A549 (cell line): ENCODE measurements around the gene ABCF2. TPM values are rescaled to one million over a fixed set of nuclear protein-coding genes. Genes with fewer than 3 reads are reported as not detected.

Source experiments
- ATAC-seq, 2 experiments: fragments of 200-7000 bp in 1 of 2; fragments of >200 bp in 1 of 2; cut with Nextera tagmentation in 1 of 2; cut with Tn5 transposase in 1 of 2; 3 replicates each; pipeline versions ENCODE4 v1.8.0 to v1.9.1; 2018 to 2020; ENCODE audit warnings: mild to moderate bottlenecking in 1 of 2, moderate library complexity in 1 of 2
- CTCF ChIA-PET: fragments of 300-600 bp; sonication (Branson Sonifier 250); formaldehyde crosslinking; extraction: SDS; loops from one replicate; lab custom pipeline; 2021; ENCODE audit warnings: antibody characterized with exemption, inconsistent platforms; lab: Yijun Ruan, JAX
- POLR2A ChIA-PET: fragments of 350-600 bp; formaldehyde crosslinking; extraction: SDS; loops from one replicate; lab custom pipeline; 2021; ENCODE audit warnings: antibody characterized with exemption, inconsistent platforms; lab: Yijun Ruan, JAX
- DNase-seq, 2 experiments: peaks; one replicate each; pipeline versions ENCODE4 v3.0.0 to v3.0.0-alpha.2; 2011 to 2016; ENCODE audit warnings: low read depth in 1 of 2, low spot score in 1 of 2
- FAIRE-seq: peaks from 2 replicates; lab custom pipeline; 2011; peaks lifted over from hg19 to GRCh38; lab: Jason Lieb, UNC
- H3K27ac ChIP-seq, 2 experiments: fragments of >200 bp; sonication (Bioruptor Twin); formaldehyde crosslinking; 3 replicates each; pipeline ENCODE4 v1.5.1; 2016 to 2017
- H3K4me1 ChIP-seq: fragments of >200 bp; sonication (Bioruptor Twin); formaldehyde crosslinking; 3 replicates; pipeline ENCODE4 v1.6.1; 2016
- H3K4me2 ChIP-seq: fragments of >200 bp; sonication (Bioruptor Twin); formaldehyde crosslinking; 3 replicates; pipeline ENCODE4 v1.6.1; 2016
- H3K4me3 ChIP-seq: fragments of >200 bp; sonication (Bioruptor Twin); formaldehyde crosslinking; 3 replicates; pipeline ENCODE4 v1.5.1; 2016
- H3K9me3 ChIP-seq: fragments of >200 bp; sonication (Bioruptor Twin); formaldehyde crosslinking; 3 replicates; pipeline ENCODE4 v1.6.1; 2016
- CHD2 ChIP-seq: fragments of 150-350 bp; IDR thresholded peaks from 2 replicates; pipeline ENCODE4 v1.6.1; 2014; ENCODE audit warnings: low read length; ENCODE audit not compliant: partially characterized antibody
- CHD4 ChIP-seq: fragments of 200-600 bp; sonication (generic); IDR thresholded peaks from 2 replicates; pipeline ENCODE4 v1.6.1; 2016; ENCODE audit warnings: antibody characterized with exemption, mild to moderate bottlenecking, borderline replicate concordance
- EHF ChIP-seq: fragments of 250-450 bp; sonication (Bioruptor Pico); IDR thresholded peaks from 2 replicates; pipeline ENCODE4 v1.5.0; 2020; ENCODE audit warnings: mild to moderate bottlenecking
- EP300 ChIP-seq, 2 experiments: fragments of >200 bp; sonication (Bioruptor Twin); formaldehyde crosslinking; IDR thresholded peaks; 2 replicates in 1 of 2; 3 replicates in 1 of 2; pipeline ENCODE4 v1.6.1; 2016 to 2017
- ESRRA ChIP-seq: fragments of 150-350 bp; IDR thresholded peaks from 2 replicates; pipeline ENCODE4 v1.6.1; 2014; ENCODE audit warnings: mild to moderate bottlenecking, low read length, borderline replicate concordance
- FOSL2 ChIP-seq, 2 experiments: fragments of 450-650 bp in 1 of 2; fragments of >200 bp in 1 of 2; sonication (Bioruptor Twin) in 1 of 2; formaldehyde crosslinking; IDR thresholded peaks; 2 replicates each; pipeline versions ENCODE4 v1.5.0 to v1.6.1; 2016 to 2020; ENCODE audit warnings: mild to moderate bottlenecking in 1 of 2, moderate library complexity in 1 of 2
- FOXS1 ChIP-seq: fragments of 250-450 bp; sonication (Bioruptor Pico); IDR thresholded peaks from 2 replicates; pipeline ENCODE4 v1.5.0; 2020; ENCODE audit warnings: mild to moderate bottlenecking, moderate library complexity
- HDAC2 ChIP-seq: fragments of 200-600 bp; sonication (generic); IDR thresholded peaks from 2 replicates; pipeline ENCODE4 v1.6.1; 2016
- HES2 ChIP-seq: fragments of >200 bp; sonication (Bioruptor Twin); formaldehyde crosslinking; IDR thresholded peaks from 2 replicates; pipeline ENCODE4 v1.6.1; 2016
- HEYL ChIP-seq: fragments of 250-450 bp; sonication (Bioruptor Pico); IDR thresholded peaks from 2 replicates; pipeline ENCODE4 v1.8.0; 2021; ENCODE audit warnings: mild to moderate bottlenecking, moderate library complexity
- HMGXB4 ChIP-seq: fragments of 250-450 bp; sonication (Bioruptor Pico); IDR thresholded peaks from 2 replicates; pipeline ENCODE4 v1.5.0; 2021; ENCODE audit warnings: mild to moderate bottlenecking, moderate library complexity, borderline replicate concordance
- HOXA7 ChIP-seq: fragments of 250-450 bp; sonication (Bioruptor Pico); IDR thresholded peaks from 2 replicates; pipeline ENCODE4 v1.5.0; 2020; ENCODE audit warnings: mild to moderate bottlenecking, moderate library complexity
- JUNB ChIP-seq: fragments of >200 bp; sonication (Bioruptor Twin); formaldehyde crosslinking; IDR thresholded peaks from 2 replicates; pipeline ENCODE4 v1.6.1; 2016
- MAFK ChIP-seq: fragments of 450-650 bp; IDR thresholded peaks from 2 replicates; pipeline ENCODE4 v1.6.1; 2014; ENCODE audit not compliant: partially characterized antibody
- NR3C1 ChIP-seq: fragments of >200 bp; sonication (Bioruptor Twin); formaldehyde crosslinking; IDR thresholded peaks from 3 replicates; pipeline ENCODE4 v1.6.1; 2017
- RARB ChIP-seq: fragments of 250-450 bp; sonication (Bioruptor Pico); IDR thresholded peaks from 2 replicates; pipeline ENCODE4 v1.8.0; 2021; ENCODE audit warnings: mild to moderate bottlenecking, moderate library complexity
- SMC3 ChIP-seq: fragments of >200 bp; sonication (Bioruptor Twin); formaldehyde crosslinking; IDR thresholded peaks from 3 replicates; pipeline ENCODE4 v1.6.1; 2018; ENCODE audit warnings: inconsistent platforms
- SREBF2 ChIP-seq: fragments of 450-650 bp; IDR thresholded peaks from 2 replicates; pipeline ENCODE4 v1.6.1; 2014; ENCODE audit warnings: mild to moderate bottlenecking, moderate library complexity
- TFCP2L1 ChIP-seq: fragments of 250-450 bp; sonication (Bioruptor Pico); IDR thresholded peaks from 2 replicates; pipeline ENCODE4 v1.5.0; 2021; ENCODE audit warnings: mild to moderate bottlenecking
- USF2 ChIP-seq: fragments of 450-650 bp; IDR thresholded peaks from 2 replicates; pipeline ENCODE4 v1.6.1; 2014; ENCODE audit warnings: antibody characterized with exemption
- ZNF302 ChIP-seq: fragments of 250-450 bp; sonication (Bioruptor Pico); IDR thresholded peaks from 2 replicates; pipeline ENCODE4 v1.9.0; 2021; ENCODE audit warnings: inconsistent platforms, mild to moderate bottlenecking, moderate library complexity
- WGBS: methylation state at CpG from one replicate; pipeline ENCODE4 v1.1.6; 2017; ENCODE audit errors: missing lambda C conversion rate; 5-methylcytosine and 5-hydroxymethylcytosine counted together
- polyA plus RNA-seq, 4 experiments: library from polyadenylated mRNA; depleted of rRNA in 3 of 4; stranded (reverse); fragments of >200 nt; fragmentation: RNase III in 1 of 4; extraction: RNeasy Plus Mini Kit Qiagen cat#74134 plus additional on column Dnase treatment in 1 of 4; gene quantifications; 2 replicates in 3 of 4; 3 replicates in 1 of 4; pipeline ENCODE4 v1.2.3, GENCODE V29; 2011 to 2017
- TF ChIP-seq, protein P1 (sequence below): IDR thresholded peaks from 2 replicates; pipeline ENCODE4 v1.6.1; 2012

Gene ABCF2
- polyA plus RNA-seq, 2 of the 4 experiments (the other 2 are of a cell fraction): 47.8 to 70.9 TPM

DNA sequence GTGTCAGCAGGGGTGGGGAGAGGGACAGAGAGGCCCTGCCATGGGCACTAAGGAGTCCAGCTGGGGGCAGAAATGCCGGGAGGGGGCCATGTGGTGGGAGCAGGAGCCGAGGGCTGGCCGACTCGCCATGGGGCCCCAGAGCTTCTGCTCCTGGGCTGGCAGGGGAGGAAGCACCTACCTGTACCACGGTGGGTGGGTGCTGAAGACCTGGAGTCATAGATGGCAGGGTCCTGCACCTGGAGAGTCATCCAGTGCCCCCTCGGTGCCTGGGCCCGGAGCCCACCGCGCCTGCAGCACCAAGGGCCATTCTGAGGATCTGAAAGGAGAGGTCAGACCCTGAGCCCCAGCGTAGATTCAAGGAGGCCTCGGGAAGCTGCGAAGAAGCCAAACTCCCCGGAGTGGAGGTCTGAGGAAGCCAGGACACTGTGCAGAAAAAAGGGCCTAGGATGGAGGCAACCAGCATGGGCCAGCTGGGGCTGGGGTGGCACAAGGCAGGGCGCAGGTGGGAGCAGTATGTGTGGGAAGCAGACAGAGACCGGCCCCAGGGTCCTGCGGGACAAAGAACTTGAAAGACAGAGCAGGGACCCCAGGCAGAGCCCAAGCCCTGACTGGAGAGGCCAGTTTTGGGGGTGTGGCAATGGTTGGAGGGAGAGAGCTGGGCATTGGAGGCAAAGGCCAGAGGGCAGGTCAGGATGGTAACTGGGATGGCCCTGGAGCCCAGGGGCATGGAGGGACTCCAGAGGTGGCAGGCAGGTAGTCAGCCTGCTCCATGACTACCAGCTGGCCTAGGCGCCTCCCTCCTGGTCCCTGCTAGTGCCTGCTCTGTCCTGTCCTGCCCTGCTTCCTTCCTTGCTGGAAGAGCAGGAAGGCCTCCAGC, 48.2 kb upstream of the ABCF2 start:
- ChIA-PET CTCF (interaction anchor here (0.8 to 1.3 kb wide), 2 partner anchors 40 to 151 kb away, joined by 3 to 4 read pairs; no protein-coding TSS in a partner anchor), POLR2A (no interaction called here)
- ATAC-seq: peak in 1 of 2 experiments; percentile 8; a peak in 3 of 6 replicates
- WGBS: 67% methylated on average over 12 of the region's 17 CpGs
- no peak overlapping the region for H3K4me3 ChIP-seq
- H3K27ac ChIP-seq: no peak overlapping the region
- DNase-seq: no peak
- H3K4me1 ChIP-seq: peaks cover 16% of the 10 kb centered on the region; the same call in 2 of the 3 replicates
- H3K4me2 ChIP-seq: no peak overlapping the region; the same call in 2 of the 3 replicates
- no peaks in the 10 kb centered on the region for H3K9me3 ChIP-seq
- TF ChIP-seq HDAC2 (no peak), FOSL2 (IDR thresholded peaks at IDR 0.05) (no peak), FOSL2 (CRISPR knock-in tag; IDR thresholded peaks at IDR 0.05) (no peak), EHF (CRISPR knock-in tag) (no peak), HMGXB4 (CRISPR knock-in tag) (no peak), CHD4 (no peak), SMC3 (no peak), MAFK (no peak), ESRRA (no peak), HOXA7 (CRISPR knock-in tag) (no peak), EP300 (IDR thresholded peaks at IDR 0.05) (no peak), SREBF2 (no peak), TFCP2L1 (CRISPR knock-in tag) (no peak), NR3C1 (no peak), FOXS1 (CRISPR knock-in tag) (no peak), HEYL (CRISPR knock-in tag) (no peak)
- TF ChIP-seq, protein P1, sequence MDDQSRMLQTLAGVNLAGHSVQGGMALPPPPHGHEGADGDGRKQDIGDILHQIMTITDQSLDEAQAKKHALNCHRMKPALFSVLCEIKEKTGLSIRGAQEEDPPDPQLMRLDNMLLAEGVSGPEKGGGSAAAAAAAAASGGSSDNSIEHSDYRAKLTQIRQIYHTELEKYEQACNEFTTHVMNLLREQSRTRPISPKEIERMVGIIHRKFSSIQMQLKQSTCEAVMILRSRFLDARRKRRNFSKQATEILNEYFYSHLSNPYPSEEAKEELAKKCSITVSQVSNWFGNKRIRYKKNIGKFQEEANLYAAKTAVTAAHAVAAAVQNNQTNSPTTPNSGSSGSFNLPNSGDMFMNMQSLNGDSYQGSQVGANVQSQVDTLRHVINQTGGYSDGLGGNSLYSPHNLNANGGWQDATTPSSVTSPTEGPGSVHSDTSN: no peak
- FAIRE-seq: no peak

DNA sequence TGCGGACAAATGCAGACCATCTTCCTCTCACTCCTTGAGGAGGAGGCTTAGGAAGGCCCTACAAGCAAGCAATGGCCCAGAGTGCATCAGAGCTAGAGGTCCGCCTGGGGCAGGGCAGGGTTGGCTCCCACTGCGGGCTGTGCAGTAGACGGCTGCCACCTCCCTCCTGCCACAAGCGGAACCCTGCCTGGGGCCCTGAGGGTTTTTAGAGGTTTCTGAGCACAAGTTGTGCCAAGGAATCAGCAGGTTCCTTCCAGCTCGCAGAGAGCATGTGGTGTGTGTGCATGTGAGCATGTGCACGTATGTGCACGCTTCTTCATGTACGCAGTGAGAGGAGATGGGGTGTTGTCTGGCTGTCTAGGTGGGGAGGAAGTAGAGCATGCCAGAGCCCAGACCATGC, 47.4 kb upstream of the ABCF2 start:
- Histone ChIP-seq H3K4me1 (peaks cover 16% of the 10 kb centered on the region; the same call in 2 of the 3 replicates), H3K9me3 (no peaks in the 10 kb centered on the region), H3K4me2 (no peak overlapping the region), H3K27ac (no peak overlapping the region), H3K4me3 (no peak overlapping the region)
- CTCF ChIA-PET: interaction anchor here (0.8 to 1.3 kb wide), 2 partner anchors 41 to 150 kb away, joined by 3 to 4 read pairs; no protein-coding TSS in a partner anchor
- POLR2A ChIA-PET: no interaction called here
- TF ChIP-seq RARB: no peak
- TF ChIP-seq ZNF302 (CRISPR knock-in tag): no peak
- ATAC-seq: no peak
- 85% methylated on average over 9 of the region's 9 CpGs for WGBS
- DNase-seq: no peak
- no peak for FAIRE-seq

GRCh38 chr7:151273651-151274390, 46.8 kb upstream of the ABCF2 start:
- 71% methylated on average over 7 of the region's 9 CpGs for WGBS
- CTCF ChIA-PET: interaction anchor here (1.3 kb wide), 2 partner anchors 12 to 41 kb away, joined by 3 to 4 read pairs; no protein-coding TSS in a partner anchor
- DNase-seq (no peak), ATAC-seq (no peak), FAIRE-seq (no peak)
- POLR2A ChIA-PET: interaction anchor here (0.6 kb wide), 1 partner anchor 8 kb away, joined by 3 read pairs; no protein-coding TSS in a partner anchor
- Histone ChIP-seq H3K4me1 (peaks cover 16% of the 10 kb centered on the region; the same call in 2 of the 3 replicates), H3K4me2 (no peak overlapping the region), H3K9me3 (no peaks in the 10 kb centered on the region), H3K27ac (no peak overlapping the region)
- no peak for TF ChIP-seq JUNB
- TF ChIP-seq CHD2: no peak
- no peak for TF ChIP-seq USF2
- TF ChIP-seq RARB: no peak
- no peak for TF ChIP-seq HES2
- TF ChIP-seq HEYL (CRISPR knock-in tag): no peak
- no peak for TF ChIP-seq HOXA7 (CRISPR knock-in tag)
- TF ChIP-seq, all 56 proteins: peak for 0
- no peak overlapping the region for H3K4me3 ChIP-seq
